MCF 10A (cell line): ENCODE results near the gene RELN. TPM values are rescaled to one million over a fixed set of nuclear protein-coding genes. Genes with fewer than 3 reads are reported as not detected.
"Not testable (repeated sequence)": the region's sequence is repeated elsewhere in the genome, so short reads cannot be mapped to it uniquely, and the experiment has no call there.

Source experiments
- BruUV-seq: library from RNA; stranded (reverse); fragments of 400-500 nt; replicated peaks from 2 replicates; lab custom pipeline; 2021; lab: Mats Ljungman, UMichigan
- CTCF ChIA-PET: fragments of 300-600 bp; sonication (Branson Sonifier 250); formaldehyde crosslinking; extraction: SDS; loops from one replicate; lab custom pipeline; 2021; ENCODE audit warnings: antibody characterized with exemption, inconsistent platforms; lab: Yijun Ruan, JAX
- POLR2A ChIA-PET: fragments of 300-600, 350-650 bp; sonication (Branson Sonifier 250); formaldehyde crosslinking; extraction: SDS; loops from one replicate; lab custom pipeline; 2020; ENCODE audit warnings: antibody characterized with exemption, inconsistent platforms; lab: Yijun Ruan, JAX
- DNase-seq: peaks from one replicate; pipeline ENCODE4 v3.0.0-alpha.2; 2018; ENCODE audit not compliant: unreplicated experiment
- H3K27ac Mint-ChIP-seq: one replicate; pipeline ENCODE4 v1.8.0; 2022; ENCODE audit warnings: mild to moderate bottlenecking, low read depth, mixed read lengths; ENCODE audit not compliant: unreplicated experiment
- H3K27me3 Mint-ChIP-seq: one replicate; pipeline ENCODE4 v1.8.0; 2022; ENCODE audit warnings: mixed read lengths; ENCODE audit not compliant: insufficient read depth, unreplicated experiment
- H3K36me3 Mint-ChIP-seq: one replicate; pipeline ENCODE4 v1.8.0; 2022; ENCODE audit warnings: mild to moderate bottlenecking, moderate library complexity, mixed read lengths; ENCODE audit not compliant: insufficient read depth, unreplicated experiment
- H3K4me1 Mint-ChIP-seq: one replicate; pipeline ENCODE4 v1.8.0; 2022; ENCODE audit warnings: mixed read lengths; ENCODE audit not compliant: insufficient read depth, unreplicated experiment
- H3K4me3 Mint-ChIP-seq: one replicate; pipeline ENCODE4 v1.8.0; 2022; ENCODE audit warnings: mild to moderate bottlenecking, moderate library complexity, mixed read lengths; ENCODE audit not compliant: unreplicated experiment
- H3K9me3 Mint-ChIP-seq: one replicate; pipeline ENCODE4 v1.8.0; 2022; ENCODE audit warnings: mixed read lengths; ENCODE audit not compliant: unreplicated experiment
- intact Hi-C: fragments of 100-400 bp; cut with micrococcal nuclease; formaldehyde crosslinking; loops from 2 replicates; pipeline ENCODE4 v1.14.1; 2022
- total RNA-seq: library from RNA; stranded (reverse); gene quantifications from 2 replicates; pipeline ENCODE4 v1.2.3, GENCODE V29; 2022
- TF ChIP-seq, protein P1 (sequence below): fragments of 200-600 bp; IDR thresholded peaks from one replicate; pipeline ENCODE4 v1.8.0; 2022; ENCODE audit warnings: antibody characterized with exemption, mild to moderate bottlenecking; ENCODE audit not compliant: unreplicated experiment

Gene RELN
- total RNA-seq, 1 experiment from 2014 or later, result not detected

DNA sequence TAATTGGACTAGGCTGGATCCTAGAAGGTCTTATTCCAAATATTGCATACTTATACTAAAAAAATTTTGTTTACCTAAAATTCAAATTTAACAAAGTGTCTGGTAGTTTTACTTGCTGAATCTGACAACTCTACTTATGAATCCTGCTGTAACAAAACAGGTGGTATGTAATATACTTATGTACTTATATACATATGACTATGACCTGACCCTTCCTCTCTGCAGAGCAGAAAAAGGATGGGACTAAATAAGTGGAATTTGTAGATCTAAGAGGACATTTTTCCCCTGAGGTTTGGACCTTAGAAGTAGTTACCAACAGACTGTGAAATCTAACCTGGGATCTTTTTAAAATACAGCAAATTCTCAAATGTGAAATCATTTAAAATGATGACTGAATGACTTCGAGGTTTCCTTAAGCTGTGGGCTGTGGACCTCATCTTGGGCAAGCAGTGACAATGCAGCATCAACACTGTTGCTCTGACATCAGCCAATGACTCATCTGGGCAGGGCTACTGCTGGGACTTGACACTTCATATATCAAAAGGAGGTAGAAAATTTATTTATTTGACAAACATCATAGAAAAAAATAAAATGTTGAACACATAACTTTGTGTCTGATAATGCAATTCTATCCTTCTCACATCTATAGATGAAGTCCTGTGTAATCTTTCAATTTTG lies 73.6 kb downstream of the RELN start:
- no peaks in the 10 kb centered on the region for H3K4me1 Mint-ChIP-seq
- ChIA-PET CTCF (interaction anchor here (0.6 kb wide), 1 partner anchor 137 kb away, joined by 3 read pairs; no protein-coding TSS in a partner anchor), POLR2A (no interaction called here)
- no peaks in the 10 kb centered on the region for H3K9me3 Mint-ChIP-seq
- BruUV-seq, result no TSS peak
- H3K27ac Mint-ChIP-seq, result no peak overlapping the region
- H3K27me3 Mint-ChIP-seq, result peaks cover 63% of the 10 kb centered on the region
- TF ChIP-seq, protein P1, sequence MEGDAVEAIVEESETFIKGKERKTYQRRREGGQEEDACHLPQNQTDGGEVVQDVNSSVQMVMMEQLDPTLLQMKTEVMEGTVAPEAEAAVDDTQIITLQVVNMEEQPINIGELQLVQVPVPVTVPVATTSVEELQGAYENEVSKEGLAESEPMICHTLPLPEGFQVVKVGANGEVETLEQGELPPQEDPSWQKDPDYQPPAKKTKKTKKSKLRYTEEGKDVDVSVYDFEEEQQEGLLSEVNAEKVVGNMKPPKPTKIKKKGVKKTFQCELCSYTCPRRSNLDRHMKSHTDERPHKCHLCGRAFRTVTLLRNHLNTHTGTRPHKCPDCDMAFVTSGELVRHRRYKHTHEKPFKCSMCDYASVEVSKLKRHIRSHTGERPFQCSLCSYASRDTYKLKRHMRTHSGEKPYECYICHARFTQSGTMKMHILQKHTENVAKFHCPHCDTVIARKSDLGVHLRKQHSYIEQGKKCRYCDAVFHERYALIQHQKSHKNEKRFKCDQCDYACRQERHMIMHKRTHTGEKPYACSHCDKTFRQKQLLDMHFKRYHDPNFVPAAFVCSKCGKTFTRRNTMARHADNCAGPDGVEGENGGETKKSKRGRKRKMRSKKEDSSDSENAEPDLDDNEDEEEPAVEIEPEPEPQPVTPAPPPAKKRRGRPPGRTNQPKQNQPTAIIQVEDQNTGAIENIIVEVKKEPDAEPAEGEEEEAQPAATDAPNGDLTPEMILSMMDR, result no peak
- intact Hi-C loops, result no loop called here
- DNase-seq, result peak; percentile 35
- no peaks in the 10 kb centered on the region for H3K36me3 Mint-ChIP-seq
- no peak overlapping the region for H3K4me3 Mint-ChIP-seq

DNA sequence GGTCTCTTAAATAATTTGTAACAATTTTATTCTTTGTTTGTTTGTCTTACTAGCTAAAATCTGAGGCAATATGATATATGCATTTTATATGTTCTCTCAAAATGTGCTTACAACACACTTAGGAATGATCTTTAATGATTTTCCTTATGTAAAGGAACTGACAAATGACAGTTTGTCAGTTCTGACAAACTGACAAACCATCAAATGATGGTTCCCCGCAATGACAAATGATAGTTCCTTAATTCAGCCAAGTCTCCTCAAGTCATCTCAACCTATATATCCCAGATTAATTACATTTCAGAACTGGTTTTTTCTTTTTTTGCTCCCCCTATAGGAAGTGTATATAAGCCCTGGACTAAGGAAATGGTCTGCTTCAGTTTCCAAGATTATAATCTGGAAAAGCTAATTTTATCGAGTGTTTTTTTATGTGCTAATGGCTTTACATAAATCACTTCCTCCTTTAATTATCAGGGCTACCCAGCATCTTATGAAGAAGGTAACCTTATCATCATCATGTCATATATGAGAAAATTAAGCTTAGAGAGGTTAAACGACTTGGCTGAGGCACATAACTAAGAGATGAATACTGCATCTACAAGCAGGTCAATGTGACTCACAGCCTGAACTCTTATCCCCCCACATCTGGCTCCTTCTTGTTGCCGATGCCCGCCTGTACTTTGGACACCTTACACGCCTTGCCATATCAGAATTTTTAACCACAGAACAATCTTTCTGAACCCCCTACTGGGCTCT lies 75.1 kb downstream of the RELN start:
- no peak overlapping the region for H3K4me3 Mint-ChIP-seq
- H3K4me1 Mint-ChIP-seq, result no peaks in the 10 kb centered on the region
- BruUV-seq, result no TSS peak
- no peak for DNase-seq
- peaks cover 48% of the 10 kb centered on the region for H3K27me3 Mint-ChIP-seq
- TF ChIP-seq, protein P1, result no peak
- H3K9me3 Mint-ChIP-seq, result no peaks in the 10 kb centered on the region
- intact Hi-C loops, result no loop called here
- CTCF ChIA-PET, result interaction anchor here (0.7 kb wide), 1 partner anchor 187 kb away, joined by 3 read pairs; no protein-coding TSS in a partner anchor
- POLR2A ChIA-PET, result no interaction called here
- no peak overlapping the region for H3K27ac Mint-ChIP-seq
- H3K36me3 Mint-ChIP-seq, result no peaks in the 10 kb centered on the region

DNA sequence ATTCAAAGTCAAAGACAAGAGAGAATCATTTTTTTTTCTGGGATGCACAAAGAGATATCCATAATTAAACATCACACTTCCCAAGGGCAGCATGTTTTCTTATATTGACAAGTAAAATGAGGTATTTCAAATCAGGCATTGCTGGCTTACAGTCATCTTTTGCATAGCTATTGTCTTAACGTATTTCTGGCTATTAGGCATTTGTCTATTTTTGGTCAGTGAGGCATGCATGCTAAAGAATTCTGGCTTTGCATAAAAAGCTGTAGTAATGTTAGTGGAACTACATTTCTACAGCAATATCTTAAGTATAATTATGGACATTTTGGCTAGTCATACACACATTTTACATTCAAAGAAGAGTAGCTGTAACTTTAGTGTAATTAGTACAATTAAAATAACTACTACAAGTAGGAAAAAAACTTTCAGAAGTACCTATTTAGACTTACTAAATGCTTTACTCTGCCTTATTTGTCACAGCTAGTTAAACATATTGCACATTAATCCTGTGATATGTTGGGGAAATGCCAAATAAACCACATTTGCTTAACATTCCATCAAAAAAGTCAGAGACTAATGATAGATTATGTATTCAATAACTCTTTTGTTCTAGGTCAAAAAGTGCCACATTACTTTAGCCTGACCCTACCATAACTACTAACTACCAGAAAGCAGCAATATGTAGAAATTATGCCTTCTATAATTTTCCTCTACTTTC lies 76.4 kb downstream of the RELN start:
- H3K4me1 Mint-ChIP-seq, result no peaks in the 10 kb centered on the region

DNA sequence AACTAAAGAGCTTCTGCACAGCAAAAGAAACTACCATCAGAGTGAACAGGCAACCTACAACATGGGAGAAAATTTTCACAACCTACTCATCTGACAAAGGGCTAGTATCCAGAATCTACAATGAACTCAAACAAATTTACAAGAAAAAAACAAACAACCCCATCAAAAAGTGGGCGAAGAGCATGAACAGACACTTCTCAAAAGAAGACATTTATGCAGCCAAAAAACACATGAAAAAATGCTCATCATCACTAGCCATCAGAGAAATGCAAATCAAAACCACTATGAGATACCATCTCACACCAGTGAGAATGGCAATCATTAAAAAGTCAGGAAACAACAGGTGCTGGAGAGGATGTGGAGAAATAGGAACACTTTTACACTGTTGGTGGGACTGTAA lies 78.4 kb downstream of the RELN start:
- DNase-seq, H3K27ac Mint-ChIP-seq, intact Hi-C loops, BruUV-seq, H3K4me3 Mint-ChIP-seq, H3K4me1 Mint-ChIP-seq, H3K9me3 Mint-ChIP-seq, CTCF ChIA-PET, H3K36me3 Mint-ChIP-seq, POLR2A ChIA-PET: not testable (repeated sequence)
- peaks cover 20% of the 10 kb centered on the region for H3K27me3 Mint-ChIP-seq

More for the DNA sequence above, 76.4 kb downstream of the RELN start:
- intact Hi-C loops, result no loop called here
- CTCF ChIA-PET, result interaction anchor here (0.6 kb wide), 1 partner anchor 13 kb away, joined by 3 read pairs; no protein-coding TSS in a partner anchor
- Mint-ChIP-seq H3K4me3 (no peak overlapping the region), H3K9me3 (no peaks in the 10 kb centered on the region), H3K36me3 (no peaks in the 10 kb centered on the region), H3K27ac (no peak overlapping the region), H3K27me3 (peaks cover 36% of the 10 kb centered on the region)
- POLR2A ChIA-PET, result interaction anchor here (0.6 kb wide), 1 partner anchor 38 kb away, joined by 4 read pairs; no protein-coding TSS in a partner anchor
- TF ChIP-seq, protein P1, result no peak
- BruUV-seq, result no TSS peak
- no peak for DNase-seq
